MM.1S (cell line): ENCODE data around the gene BPHL.

Experiments used
- EZH2 ChIP-seq: fragments of 300-600 bp; sonication (generic); optimal IDR thresholded peaks from 2 replicates; pipeline ENCODE3; 2017; ENCODE audit warnings: low read depth, mild to moderate bottlenecking, antibody characterized with exemption, low read length, mixed read lengths
- EZH2phosphoT487 ChIP-seq: fragments of 300-600 bp; sonication (generic); IDR thresholded peaks from 2 replicates; pipeline ENCODE4 v1.6.1; 2018; ENCODE audit warnings: antibody characterized with exemption, low read length

GRCh38 chr6:3136292-3137011, 17.9 kb downstream of the BPHL start:
- TF ChIP-seq EZH2phosphoT487 (no peak), EZH2 (no peak)
